Neutrophil (primary cell): Measurements from ENCODE around the gene TSPAN4.

ENCODE experiments used
- H3K27ac ChIP-seq: fragments of 200-600 bp; sonication (generic); 2 replicates; pipeline ENCODE4 v1.5.1; 2016; ENCODE audit warnings: mild to moderate bottlenecking, moderate library complexity
- H3K27me3 ChIP-seq: fragments of 200-600 bp; sonication (generic); 2 replicates; pipeline ENCODE4 v1.6.0; 2016; ENCODE audit warnings: mild to moderate bottlenecking
- H3K36me3 ChIP-seq: fragments of 200-600 bp; sonication (generic); 2 replicates; pipeline ENCODE4 v1.5.1; 2017
- H3K4me1 ChIP-seq, 2 experiments: fragments of 200-600 bp in 1 of 2; sonication (generic) in 1 of 2; 1 replicate in 1 of 2; 2 replicates in 1 of 2; pipeline versions ENCODE4 v1.5.1 to v1.6.1; 2013 to 2016; ENCODE audit warnings: low read depth in 1 of 2, low read length in 1 of 2, mild to moderate bottlenecking in 1 of 2, moderate library complexity in 1 of 2; ENCODE audit not compliant: control insufficient read depth in 1 of 2, insufficient read depth in 1 of 2
- H3K4me3 ChIP-seq, 2 experiments: fragments of 200-600 bp in 1 of 2; sonication (generic) in 1 of 2; 1 replicate in 1 of 2; 2 replicates in 1 of 2; pipeline ENCODE4 v1.5.1; 2013 to 2016; ENCODE audit warnings: low read depth in 1 of 2, low read length in 1 of 2, mild to moderate bottlenecking in 1 of 2, moderate library complexity in 1 of 2
- H3K9me3 ChIP-seq: fragments of 200-600 bp; sonication (generic); 2 replicates; pipeline ENCODE4 v1.5.1; 2016
- CTCF ChIP-seq: fragments of 200-600 bp; sonication (generic); IDR thresholded peaks from 2 replicates; pipeline ENCODE4 v1.5.1; 2016; ENCODE audit warnings: antibody characterized with exemption

The TSPAN4 gene

GRCh38 chr11:907668-908067 is 65.0 kb downstream of the TSPAN4 start:
- no peaks in the 10 kb centered on the region for H3K9me3 ChIP-seq
- peaks cover 14 to 17% of the 10 kb centered on the region in 2 experiments for H3K4me1 ChIP-seq
- no peak for TF ChIP-seq CTCF

GRCh38 chr11:908273-908672 is 65.6 kb downstream of the TSPAN4 start:
- no peak for TF ChIP-seq CTCF
- Histone ChIP-seq H3K27ac (no peak overlapping the region), H3K4me1 (peaks cover 14 to 17% of the 10 kb centered on the region in 2 experiments), H3K27me3 (no peaks in the 10 kb centered on the region), H3K36me3 (peaks cover 11% of the 10 kb centered on the region), H3K4me3 (no peak overlapping the region), H3K9me3 (no peaks in the 10 kb centered on the region)

More at GRCh38 chr11:907668-908067, 65.0 kb downstream of the TSPAN4 start:
- Histone ChIP-seq H3K27ac (no peak overlapping the region), H3K36me3 (peaks cover 17% of the 10 kb centered on the region), H3K27me3 (no peaks in the 10 kb centered on the region), H3K4me3 (no peak overlapping the region)

GRCh38 chr11:909406-909805 is 66.8 kb downstream of the TSPAN4 start:
- no peak overlapping the region for H3K4me3 ChIP-seq
- TF ChIP-seq CTCF = no peak

GRCh38 chr11:910044-910588 is 67.5 kb downstream of the TSPAN4 start:
- peak overlapping the region; percentile 74 to 92 for H3K4me3 ChIP-seq
- no peaks in the 10 kb centered on the region for H3K36me3 ChIP-seq
- H3K27me3 ChIP-seq = no peaks in the 10 kb centered on the region
- H3K9me3 ChIP-seq = no peaks in the 10 kb centered on the region
- TF ChIP-seq CTCF = no peak
- peaks cover 14 to 17% of the 10 kb centered on the region in 2 experiments for H3K4me1 ChIP-seq
- peak overlapping the region; percentile 66 for H3K27ac ChIP-seq

More at GRCh38 chr11:909406-909805, 66.8 kb downstream of the TSPAN4 start:
- Histone ChIP-seq H3K4me1 (peaks cover 14 to 17% of the 10 kb centered on the region in 2 experiments), H3K36me3 (peaks cover 2% of the 10 kb centered on the region), H3K27me3 (no peaks in the 10 kb centered on the region), H3K9me3 (no peaks in the 10 kb centered on the region), H3K27ac (no peak overlapping the region)

- H3K4me1 ChIP-seq = peaks cover 14 to 17% of the 10 kb centered on the region in 2 experiments
- peak within 1 kb of the TSS; percentile 66 for H3K27ac ChIP-seq
- H3K9me3 ChIP-seq = no peaks in the 10 kb centered on the region
- H3K4me3 ChIP-seq = peak within 1 kb of the TSS; percentile 74 to 92
- H3K27me3 ChIP-seq = no peaks in the 10 kb centered on the region
- TF ChIP-seq CTCF = peak; percentile 24
- H3K36me3 ChIP-seq = no peaks in the 10 kb centered on the region
Observed at GRCh38 chr11:910589-911030, 68.0 kb downstream of the TSPAN4 start, which contains the start of gene CHID1. Gene CHID1 (minus strand): TSS chr11:910810. CDS start chr11:904816, 5,994 bp downstream.
